GM18870 (cell line): ENCODE measurements around the gene SDC4.
"Not testable (repeated sequence)": the region's sequence is repeated elsewhere in the genome, so short reads cannot be mapped to it uniquely, and the experiment has no call there.

ENCODE experiments used
- ATAC-seq: cut with Tn5 transposase; IDR thresholded peaks from one replicate; pipeline ENCODE4 v1.9.1; 2021; ENCODE audit warnings: moderate library complexity; ENCODE audit not compliant: unreplicated experiment

SDC4 gene

GRCh38 chr20:45365444-45365970 lies 17.3 kb upstream of the SDC4 start:
- no peak for ATAC-seq

GRCh38 chr20:45363611-45364492 lies 15.6 kb upstream of the SDC4 start:
- no peak for ATAC-seq

DNA sequence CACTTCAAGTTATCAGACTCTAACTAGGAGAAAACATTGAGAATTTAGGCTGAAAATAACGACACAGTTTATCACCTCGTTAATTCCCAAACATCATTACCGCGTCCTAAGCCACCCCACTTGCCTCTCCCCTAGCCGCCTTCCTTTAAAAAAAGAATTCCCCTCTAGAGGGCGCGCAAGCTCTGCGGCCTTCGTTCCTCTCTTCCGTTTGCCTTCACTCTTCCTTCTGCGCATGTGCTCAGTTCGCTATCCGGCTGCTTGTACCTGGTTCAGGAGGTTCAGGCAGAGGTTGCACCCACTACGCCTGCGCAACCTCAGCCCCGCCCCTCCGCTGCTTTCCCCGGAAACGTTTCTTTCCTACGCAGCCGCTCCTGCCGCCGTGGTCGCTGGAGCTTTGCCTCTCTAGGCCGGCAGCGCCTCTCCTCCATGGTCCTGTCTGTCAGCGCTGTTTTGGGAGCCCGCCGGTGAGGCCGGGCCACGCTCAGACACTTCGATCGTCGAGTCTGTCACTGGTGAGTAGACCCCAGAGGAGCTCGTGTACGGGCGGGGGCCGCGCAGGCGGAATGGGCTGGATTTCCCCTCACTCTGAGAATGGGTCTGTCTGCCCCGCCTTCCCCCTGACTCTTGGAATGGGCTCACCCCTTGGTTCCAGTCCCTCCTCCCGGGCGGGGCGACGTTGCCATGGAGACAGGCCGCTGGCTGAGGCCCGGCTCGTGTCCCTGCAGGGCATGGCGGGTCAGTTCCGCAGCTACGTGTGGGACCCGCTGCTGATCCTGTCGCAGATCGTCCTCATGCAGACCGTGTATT lies 14.8 kb upstream of the SDC4 start, which contains the start of gene SYS1:
Gene SYS1 (plus strand): TSS at position 353 of the 807 bp plus-strand sequence. CDS start 376 bp downstream, at position 729.
- peak; percentile 83 for ATAC-seq

- ATAC-seq, result no peak
Measured at GRCh38 chr20:45361793-45362192, 13.6 kb upstream of the SDC4 start.

- ATAC-seq, result no peak
Measured at GRCh38 chr20:45359406-45360148, 11.4 kb upstream of the SDC4 start.

DNA sequence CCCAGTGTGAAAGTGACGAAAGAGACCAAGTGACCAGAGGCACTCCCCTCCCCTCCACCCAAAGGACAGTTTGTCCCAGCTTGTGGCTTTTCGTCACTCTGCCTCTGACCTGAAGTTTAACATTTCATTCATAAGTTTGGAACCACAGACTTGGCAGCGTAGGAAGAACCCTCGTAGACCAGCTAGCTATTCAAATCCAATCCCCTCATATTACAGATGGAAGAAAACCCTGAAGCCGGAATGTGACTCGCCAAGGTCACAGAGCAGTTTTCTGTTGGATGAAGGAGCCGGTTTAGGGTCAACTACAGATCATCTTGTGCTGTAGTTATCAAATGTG lies 10.8 kb upstream of the SDC4 start:
- ATAC-seq, result no peak

GRCh38 chr20:45358282-45359068 lies 10.3 kb upstream of the SDC4 start:
- ATAC-seq, result no peak

GRCh38 chr20:45355209-45356084 lies 7.2 kb upstream of the SDC4 start:
- no peak for ATAC-seq

- no peak for ATAC-seq
Measured at GRCh38 chr20:45354423-45355208, 6.4 kb upstream of the SDC4 start.

GRCh38 chr20:45353746-45354145 lies 5.5 kb upstream of the SDC4 start:
- ATAC-seq, result no peak

GRCh38 chr20:45352729-45353128 lies 4.5 kb upstream of the SDC4 start:
- ATAC-seq, result no peak

- ATAC-seq, result not testable (repeated sequence)
Measured at GRCh38 chr20:45350795-45351194, 2.6 kb upstream of the SDC4 start.

DNA sequence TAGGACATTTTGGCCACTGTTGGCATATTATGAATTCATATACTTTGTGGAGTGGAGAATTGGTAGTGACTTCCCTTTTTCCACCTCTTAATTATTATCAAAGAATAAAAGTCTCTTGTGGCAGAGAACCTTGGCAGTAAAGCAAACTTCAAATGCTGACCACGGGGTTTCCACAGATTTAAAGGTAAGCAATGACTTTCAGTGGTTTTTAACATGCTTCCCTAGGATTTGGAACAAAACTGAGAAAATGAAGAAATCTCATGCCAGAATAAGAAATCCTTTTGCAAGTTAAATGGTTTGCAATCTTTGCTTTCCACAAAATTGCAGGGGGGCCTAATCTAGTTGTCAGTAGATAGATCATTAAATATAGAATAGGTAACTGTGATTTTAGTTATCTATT lies 2.0 kb upstream of the SDC4 start:
- no peak for ATAC-seq

GRCh38 chr20:45347297-45347935 lies 808 bp downstream of the SDC4 start:
- ATAC-seq, result no peak

GRCh38 chr20:45346851-45347250 lies 1.4 kb downstream of the SDC4 start:
- ATAC-seq, result no peak

GRCh38 chr20:45346291-45346718 lies 1.9 kb downstream of the SDC4 start:
- ATAC-seq, result no peak

GRCh38 chr20:45345104-45345936 lies 2.9 kb downstream of the SDC4 start:
- ATAC-seq, result no peak
